AG08395 (cell line): ENCODE measurements around the gene SLC9C1.

Experiments used
- DNase-seq: peaks from one replicate; pipeline ENCODE4 v3.0.0; 2012; ENCODE audit warnings: mixed read lengths, low spot score

The SLC9C1 gene

DNA sequence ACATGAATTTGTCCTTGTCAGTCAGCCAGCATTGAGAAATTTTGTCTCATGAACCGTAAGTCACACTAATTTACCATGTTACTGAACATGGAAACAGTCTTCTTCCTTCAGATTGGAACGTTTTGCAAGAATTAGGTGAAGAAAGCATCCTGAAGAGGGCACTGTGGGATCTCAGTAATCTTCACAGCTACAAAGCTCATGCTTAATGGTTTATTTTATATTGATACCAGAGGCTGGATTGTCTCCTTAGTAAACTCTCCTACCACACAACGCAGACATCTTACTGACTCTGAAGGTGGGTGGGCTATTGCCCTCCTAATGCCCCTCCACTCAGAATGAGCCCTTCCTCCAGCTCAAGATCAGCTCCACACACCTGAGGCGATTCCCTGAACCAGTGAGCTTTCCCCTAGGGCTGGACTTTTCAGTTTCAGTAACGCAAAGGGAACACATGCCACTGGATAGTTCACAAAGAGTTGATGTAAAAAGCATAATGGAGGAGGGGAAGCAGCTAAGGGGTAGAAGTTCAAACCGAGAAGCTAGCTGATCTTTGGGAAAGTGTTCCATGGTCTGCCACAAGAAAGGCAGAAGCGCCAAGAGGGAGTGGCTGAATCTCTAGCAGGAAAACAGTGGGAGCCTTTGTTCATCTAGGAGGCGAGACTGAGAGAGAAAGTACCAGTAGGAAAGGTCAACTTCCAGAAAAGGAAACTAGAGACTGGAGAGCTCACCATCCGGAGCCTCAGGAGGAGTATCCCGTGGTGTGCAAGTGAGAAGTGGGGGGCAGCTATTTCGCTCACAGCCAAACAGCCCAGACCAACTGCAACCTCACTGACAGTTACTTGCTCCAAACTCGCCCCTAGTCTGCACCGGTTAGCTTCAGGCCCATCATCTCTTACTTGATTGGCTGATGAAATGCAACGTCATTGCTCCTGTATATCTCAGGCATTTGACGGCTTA, at the start of gene SLC9C1:
TSS of gene SLC9C1 (minus strand) at position 849 of the 954 bp plus-strand sequence. CDS start 7,425 bp downstream, outside the sequence.
- peak; percentile 55 for DNase-seq

DNA sequence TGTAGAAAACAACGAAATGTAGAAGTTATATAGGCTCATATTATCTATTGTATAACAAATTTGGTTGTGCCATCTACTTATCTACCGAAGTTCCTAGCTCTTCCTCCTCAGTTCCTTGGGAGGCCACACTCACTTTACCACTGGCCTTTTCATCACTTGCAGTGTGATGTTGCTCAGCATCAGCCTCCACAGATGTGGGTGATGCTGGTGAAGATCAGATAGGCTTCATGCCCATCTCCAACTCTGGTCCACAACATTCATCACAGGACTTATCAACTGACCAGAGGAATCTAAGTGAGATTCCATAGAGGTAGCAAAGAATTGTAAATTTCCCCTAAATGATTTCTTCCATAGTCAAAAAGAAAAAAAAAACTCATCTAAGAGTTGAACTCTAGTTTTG, 47.4 kb upstream of the SLC9C1 start:
- DNase-seq = no peak

DNA sequence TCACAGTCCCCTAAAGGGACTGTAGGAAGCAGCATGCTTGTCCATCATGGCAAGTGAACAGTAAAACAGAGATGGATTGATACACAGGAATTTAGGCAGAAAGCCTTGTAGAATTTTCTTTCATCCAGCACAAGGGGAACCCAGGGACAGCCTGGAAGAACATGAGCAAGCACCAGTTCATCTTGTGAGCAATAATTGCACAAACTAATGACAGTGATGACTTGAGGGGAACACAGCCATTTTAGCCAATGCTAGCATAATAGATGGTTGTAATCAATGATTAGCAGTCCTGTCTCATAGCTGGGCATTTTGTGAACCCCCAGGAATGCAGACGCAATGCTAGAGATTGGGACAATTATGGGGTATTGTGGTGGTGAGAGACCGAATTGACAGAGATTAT, 45.6 kb upstream of the SLC9C1 start:
- no peak for DNase-seq

DNA sequence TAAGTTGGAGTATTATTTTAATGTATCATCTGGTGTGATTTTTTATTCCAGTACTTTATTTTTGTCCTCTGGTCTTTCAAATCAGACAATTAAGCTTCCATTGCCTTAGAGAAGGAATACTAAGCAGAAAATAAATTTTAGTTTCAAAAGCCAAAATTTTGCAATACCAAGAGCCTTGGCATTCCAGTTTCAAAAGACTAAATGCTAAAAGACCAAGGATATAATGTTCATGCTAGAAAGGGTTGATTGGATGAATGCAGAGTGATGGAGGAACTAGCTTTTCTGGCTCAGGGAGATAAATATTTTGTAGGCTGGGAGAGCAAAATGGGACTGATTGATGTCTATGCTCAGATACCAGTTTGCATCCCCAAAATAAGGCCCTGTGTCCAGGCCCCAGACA, 45.1 kb upstream of the SLC9C1 start:
- DNase-seq = no peak

DNA sequence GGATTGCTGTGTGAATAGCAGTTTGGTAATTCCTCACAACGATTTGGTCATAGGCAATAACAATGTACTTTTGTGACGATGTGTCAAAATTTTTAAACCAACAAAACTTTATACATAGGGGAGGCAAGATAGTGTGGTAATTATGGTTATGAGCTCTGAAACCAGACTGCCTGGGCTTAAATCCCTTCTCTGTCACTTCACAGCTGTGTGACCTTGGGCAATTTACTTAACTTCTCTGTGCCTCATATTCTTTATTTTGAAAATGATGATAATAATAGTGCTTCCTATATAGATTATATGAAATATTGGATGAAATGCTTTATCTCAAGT, 44.7 kb upstream of the SLC9C1 start:
- no peak for DNase-seq

DNA sequence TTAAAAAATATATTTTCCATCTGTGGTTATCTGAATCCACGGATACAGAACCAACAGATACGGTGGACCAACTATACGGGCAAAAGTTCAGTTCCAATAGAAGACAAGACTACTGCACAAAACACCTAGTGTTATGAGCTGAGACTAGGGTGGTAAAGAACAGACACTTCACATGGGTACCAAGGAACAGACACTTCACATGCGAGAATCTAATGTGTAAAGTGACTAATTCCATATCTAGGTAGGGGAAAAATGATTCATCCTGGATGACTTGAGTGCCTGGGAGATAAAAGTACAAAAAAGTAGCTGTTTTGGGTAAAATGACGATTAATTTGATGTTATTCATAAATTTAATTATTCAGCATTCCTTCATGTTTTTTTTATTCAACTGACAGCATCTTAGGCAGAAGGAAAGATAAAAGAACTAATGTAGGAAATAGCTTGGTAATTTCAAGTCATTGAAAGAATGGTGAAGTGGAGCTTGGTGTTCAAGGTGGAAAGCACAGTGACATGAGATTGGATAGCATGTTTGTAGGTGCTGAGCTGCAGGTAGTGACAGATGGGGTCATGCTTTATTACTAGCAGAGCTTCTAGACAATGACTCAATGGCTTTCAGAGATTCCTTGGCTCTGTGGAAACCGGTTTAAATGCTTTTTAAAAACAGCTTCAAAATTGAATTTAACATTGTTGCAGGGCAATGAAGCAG, 44.2 kb upstream of the SLC9C1 start:
- no peak for DNase-seq

DNA sequence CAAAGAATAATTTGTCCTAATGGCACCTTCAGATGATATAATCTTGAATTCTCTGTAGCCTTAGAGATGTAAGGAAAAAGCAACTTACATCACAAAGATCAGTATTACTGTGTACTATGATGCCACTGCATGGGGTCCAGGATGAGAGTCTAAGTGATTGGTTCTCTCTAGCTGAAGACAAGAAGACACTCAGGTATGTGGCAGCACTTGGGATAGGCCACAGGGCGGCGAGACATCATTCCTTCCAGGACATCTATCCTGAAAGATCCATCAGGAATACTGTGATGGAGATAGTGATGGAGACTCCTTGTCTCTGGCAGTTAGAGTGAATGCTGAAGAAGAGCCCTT, 41.4 kb upstream of the SLC9C1 start:
- DNase-seq = no peak

DNA sequence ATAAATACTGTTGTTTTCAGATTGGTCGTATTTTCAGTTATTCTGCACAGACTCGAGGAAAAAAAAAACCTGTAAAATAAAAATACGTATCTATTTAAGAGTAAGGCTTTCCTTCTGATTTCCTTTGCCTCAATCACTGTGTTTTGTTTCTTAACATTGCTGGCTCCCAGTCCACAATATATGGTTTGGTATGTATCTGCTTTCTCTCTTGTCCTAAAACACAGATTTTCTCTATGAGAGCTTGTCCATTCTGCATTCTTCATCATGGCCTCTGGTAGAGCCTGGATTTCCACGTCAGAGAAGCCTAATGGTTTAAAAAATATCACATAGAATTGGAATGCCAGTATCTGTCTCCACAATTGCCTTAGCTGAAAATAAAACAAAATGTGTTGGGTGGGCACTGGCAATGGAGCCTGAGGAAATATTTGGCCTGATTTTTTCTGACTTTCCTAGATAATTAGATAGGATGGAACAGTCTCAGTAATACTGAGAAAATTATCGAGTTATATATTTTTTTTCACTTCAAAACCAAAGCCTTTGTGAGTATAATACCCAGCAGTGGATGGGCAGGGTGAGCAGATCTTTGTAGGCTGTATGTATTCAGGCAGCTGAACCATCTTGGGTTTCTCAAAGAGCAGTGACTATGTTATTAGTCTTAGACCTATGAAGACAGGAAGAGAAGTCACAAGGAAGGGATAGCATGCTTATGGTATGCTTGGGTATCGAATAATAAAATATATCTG, 40.8 kb upstream of the SLC9C1 start:
- DNase-seq = no peak

DNA sequence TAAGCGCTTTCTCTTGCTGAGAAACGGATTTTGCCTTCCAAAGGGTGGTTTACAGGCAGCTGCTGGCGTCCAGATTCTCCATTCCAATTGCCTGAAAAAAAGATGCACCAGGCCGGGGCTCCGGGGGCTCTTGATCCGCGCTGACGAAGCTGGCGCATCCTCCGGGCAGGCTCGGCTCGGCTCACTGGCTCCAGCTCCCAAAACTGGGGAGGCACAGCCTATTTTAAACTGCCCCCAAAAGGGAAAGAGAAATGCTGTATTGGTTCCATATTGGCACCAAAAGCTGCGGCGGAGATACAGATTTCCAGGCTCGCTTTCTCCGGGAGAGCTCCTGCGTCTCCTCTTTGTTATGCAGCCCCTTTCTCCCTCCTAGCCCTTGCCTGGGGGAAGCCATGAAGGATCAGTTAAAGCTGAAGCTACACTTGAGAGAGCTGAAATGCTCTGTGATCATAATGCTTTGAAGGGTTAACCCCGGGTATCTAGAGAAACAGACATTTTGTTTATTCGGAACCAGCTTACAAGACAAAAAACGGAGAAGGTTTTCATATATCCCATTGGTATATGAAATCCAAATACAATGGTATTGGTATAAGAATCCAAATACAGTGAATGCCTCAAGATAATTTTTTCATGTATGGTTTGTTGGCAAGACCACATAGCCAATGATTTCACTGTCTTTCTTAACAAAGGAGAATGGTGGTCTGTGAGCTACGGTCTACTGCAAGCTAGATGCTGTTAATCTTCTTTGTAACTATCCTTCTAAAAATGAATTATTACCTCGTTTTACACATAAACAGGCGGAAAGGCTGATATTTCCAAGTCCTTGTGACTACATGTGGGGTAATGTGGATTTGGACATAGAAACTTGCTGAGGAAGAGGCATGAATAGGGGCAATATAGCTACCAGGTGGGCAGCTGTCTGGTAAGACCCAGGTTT, 39.6 kb upstream of the SLC9C1 start:
- no peak for DNase-seq

DNA sequence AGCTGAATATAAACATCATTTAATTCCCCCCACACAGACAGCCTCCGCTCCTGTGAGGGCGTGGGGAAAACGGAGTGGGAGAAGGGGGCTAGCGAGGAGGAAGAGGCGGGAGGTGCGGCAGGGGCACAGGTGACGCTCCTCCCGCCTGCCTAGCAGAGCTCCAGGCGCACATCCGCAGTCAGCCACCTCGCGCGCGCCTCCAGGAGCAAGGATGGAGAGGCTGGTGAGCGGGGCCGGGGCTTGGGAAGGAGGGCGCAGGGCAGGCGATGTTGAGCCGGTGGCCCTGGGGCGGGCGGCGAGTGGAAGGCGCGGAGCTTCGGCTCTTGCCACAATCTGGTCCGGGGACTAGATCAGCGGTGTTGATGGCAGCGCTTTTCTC, 39.0 kb upstream of the SLC9C1 start, which contains the start of gene CD200:
TSS of gene CD200 (plus strand) at position 155 of the 379 bp plus-strand sequence. CDS start at position 212, 57 bp downstream.
- no peak for DNase-seq

DNA sequence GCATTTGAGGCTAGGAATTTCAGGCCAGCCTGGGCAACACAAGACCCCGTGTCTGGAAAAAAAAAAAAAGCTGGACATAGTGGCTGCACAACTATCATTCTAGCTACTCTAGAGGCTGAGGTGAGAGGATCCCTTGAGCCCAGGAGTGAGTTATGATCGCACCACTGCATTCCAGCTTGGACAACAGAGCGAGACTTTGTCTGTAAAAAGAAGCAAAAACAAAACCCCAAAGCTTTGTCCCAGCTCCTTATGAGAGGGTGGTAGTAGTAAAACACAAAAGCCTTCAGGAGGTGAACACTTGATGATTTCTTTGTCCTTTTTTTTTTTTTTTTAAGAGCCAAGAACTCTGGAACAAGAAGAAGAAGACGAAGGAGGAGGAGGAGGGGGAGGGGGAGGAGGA, 37.8 kb upstream of the SLC9C1 start:
- no peak for DNase-seq

DNA sequence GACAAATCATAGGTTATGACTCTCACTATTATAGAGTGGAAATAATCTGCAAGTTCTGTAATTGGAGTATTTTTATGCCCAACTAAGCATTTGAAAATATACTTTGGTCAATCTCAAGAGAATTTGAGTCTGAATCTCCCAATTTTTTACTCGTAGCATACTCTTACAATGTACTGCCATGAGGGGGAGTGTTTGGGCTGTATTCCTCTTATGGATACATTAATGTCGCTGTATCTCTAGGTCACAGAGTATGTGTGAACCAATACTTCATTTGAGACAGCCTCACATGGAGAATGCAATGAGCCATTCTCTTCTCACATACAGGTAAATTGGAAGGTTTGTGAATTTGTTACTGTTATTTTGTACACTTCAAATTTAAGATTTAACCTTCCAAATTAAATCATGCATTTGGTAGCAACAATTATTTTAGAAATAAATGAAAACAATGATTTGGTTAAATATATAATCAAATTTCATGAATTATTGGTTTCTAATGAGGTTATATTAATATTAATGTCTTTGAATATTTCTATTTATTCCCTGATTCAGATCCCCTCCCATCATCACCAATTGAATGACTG, 33.4 kb upstream of the SLC9C1 start:
- peak; percentile 41 for DNase-seq

DNA sequence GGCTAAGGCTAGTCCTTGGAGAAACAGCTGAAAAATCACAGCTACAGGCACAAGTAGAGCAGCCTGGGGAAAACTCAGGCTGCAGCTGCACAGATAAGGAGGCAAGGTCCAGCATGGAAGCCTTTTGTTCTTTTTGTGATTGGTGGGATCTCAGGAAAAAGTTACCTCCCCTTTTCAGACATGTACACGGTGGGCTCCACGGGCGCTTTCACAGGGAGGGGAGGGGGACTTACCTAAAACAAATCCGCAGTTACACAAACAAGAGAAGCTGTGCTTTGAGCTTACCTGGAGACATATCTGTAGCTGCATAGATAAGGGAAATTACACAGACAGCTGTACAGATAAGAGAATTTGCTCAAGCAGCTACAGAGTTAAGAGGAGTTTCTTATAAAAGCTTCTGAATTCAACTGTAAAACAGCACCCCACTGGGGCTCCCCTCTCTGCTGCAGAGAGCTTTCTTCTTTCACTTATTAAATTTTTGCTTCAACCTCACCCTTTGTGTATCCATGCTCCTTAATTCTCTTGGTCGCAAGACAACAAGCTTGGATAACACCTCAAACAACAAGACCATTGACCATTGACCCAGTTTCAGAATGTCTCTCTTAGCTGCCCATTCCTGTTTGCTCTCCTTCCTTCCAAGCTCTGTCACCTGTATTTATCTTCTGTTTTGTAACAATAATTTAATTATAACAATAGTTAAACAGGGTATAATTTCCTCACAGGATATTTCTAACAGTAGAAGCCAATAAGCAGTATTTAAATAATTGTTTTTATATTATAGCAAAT, 28.0 kb upstream of the SLC9C1 start:
- DNase-seq = no peak

DNA sequence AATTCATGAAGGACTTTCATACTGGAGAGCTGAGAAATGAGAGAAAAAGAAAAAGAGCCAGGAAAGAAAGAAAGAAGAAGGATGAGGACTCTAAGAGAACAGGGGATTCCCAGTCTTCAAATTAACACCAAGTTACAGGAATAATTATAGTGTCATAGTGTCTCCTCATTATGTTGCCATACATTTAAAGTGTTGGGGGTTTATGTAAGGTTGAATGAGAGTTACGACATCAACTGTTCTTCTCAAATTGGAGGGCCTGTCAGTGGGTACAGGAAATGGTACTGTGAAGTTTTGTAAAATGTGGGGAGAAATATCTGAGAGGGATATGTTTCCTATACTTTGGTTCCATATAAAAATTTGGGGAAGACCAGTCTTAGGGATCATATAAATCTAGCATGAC, 26.7 kb upstream of the SLC9C1 start:
- DNase-seq = no peak

DNA sequence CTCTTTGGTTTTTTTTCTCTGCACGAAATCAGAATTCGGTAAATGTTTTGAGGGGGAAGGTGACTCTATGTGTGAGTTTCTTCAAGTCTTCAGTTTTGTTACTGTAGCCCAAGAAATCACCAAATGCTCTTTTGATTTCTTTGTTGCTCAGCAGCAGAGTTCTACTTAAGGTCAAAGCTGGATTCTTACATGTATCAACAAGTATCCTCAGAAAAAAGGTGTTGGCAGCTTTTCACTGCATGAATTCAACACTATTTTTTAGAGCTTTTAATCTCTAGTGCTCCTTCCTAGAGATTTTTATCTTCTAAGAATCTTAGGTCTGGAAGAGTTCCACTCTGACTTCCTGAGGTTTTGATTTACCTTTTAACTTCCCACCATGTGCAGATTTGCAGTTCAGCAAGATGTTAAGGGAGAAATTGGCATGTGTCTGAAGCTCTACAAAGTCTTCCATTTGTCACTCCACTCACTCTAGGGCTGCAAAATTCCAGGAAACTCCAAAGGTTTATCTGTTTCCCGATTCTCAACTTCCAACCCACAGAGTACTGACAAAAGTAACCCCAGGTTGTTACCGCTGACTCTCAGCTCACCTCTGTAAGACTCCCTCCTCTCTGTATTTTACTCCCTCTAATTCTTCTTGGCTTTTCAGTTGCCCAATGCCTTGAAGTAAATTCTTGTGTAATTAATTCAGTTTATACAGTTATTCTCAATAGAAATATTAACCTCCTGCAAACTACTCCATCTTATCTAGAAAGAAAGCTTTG, 25.7 kb upstream of the SLC9C1 start:
- DNase-seq = no peak

DNA sequence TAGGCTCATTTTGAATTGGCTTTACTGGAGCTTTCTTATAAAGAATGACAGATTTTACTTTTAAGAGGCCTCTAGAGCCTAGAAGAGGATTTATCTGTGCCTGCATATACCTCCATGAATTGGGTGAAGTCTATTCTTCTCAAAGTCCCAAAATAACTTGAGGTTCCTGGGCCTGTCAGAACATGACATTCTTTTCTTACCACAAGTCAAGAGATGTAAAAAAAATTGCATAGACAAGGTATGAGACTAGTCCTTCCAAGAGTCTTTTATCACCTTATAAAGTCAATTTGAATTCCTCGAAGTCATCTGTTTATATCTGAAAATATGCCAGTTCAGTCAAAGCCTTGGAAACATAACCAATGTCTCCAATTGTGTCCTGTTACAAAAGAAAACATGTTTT, 21.8 kb upstream of the SLC9C1 start:
- no peak for DNase-seq

DNA sequence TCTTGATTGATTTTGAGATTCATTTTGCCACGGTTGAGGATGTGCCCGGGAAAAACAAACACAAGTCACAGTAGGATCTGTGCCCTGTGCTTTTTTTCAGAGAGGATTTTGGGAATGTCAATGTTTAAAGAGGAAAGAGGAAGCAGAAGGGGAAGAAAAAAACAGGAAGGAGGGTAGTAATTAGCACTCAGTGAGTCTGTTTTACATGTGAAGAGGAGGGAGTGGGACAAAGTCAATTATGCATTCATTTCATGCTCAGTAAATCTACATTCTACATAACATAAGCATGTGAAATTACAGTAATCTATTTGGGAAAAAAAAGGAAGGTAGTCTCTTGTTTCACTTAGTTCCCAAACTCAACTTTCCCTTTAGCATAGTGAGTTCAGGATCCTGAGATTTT, 20.6 kb upstream of the SLC9C1 start:
- DNase-seq = no peak

DNA sequence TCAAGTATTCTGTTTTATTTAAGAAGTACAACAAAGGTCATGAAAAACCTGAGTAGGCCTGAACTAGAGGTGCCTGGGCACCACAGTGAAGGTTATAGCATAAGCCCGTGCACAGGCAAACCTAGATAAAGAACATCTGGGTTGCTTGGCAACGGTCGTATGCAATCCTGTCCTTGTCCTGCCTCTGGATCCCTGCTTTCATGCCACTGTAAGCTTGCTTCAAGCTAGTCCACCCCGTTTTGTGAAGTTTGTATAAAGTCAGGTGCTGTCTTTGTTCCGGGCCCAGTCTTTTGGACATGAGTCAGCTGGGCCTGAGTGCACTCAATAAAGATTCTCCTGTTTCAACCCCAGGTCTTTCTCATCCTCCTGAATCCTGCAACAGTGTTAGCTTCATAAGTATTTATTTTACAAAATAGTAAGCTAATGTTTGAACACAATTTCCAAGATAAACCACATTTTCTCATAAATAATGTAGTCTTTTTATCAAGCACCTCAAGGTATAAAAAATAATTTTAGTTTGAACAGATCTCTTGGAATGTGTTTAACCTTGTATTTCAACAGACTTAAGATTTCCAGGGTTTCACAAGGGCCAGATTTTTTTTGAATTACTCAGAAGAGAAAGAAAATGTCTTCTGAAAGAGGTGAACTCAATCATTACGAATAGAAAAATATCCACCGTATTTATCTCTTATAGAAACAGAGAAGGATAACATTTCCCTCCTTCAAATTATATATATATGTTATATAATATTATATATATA, 14.3 kb upstream of the SLC9C1 start:
- DNase-seq = no peak

DNA sequence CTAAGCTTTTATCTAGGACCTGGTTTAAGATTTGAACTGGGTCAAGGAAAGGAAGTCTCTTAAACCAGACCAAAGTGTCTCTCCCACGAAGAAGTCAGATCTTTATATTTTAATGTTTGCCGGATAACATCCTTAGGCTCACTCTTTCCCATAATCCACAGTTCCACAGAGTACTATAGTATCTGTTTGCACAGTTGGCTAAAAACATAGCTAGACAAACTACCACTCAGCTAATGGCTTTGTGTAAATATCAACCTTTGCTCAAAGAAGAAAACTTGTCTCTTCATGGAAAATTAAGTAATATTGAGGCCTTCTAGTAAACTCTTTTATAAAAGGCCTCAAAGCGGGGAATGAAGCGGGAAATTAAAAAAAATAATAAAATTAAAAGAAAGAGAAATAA, 13.5 kb upstream of the SLC9C1 start:
- no peak for DNase-seq
